GM18498 (cell line): ENCODE measurements around the gene COL24A1.

Experiments used
- ATAC-seq: cut with Tn5 transposase; IDR thresholded peaks from one replicate; pipeline ENCODE4 v1.9.1; 2021; ENCODE audit warnings: mild to moderate bottlenecking, moderate library complexity; ENCODE audit not compliant: unreplicated experiment

Gene COL24A1

GRCh38 chr1:85707267-85707989, 449.1 kb downstream of the COL24A1 start:
- ATAC-seq = no peak

GRCh38 chr1:85705940-85706339, 450.6 kb downstream of the COL24A1 start:
- no peak for ATAC-seq

- ATAC-seq = no peak
These were observed 456.1 kb downstream of the COL24A1 start for GRCh38 chr1:85700422-85700821.

- ATAC-seq = no peak
These were observed 458.7 kb downstream of the COL24A1 start for GRCh38 chr1:85697895-85698294.

GRCh38 chr1:85692730-85693314, 463.8 kb downstream of the COL24A1 start:
- ATAC-seq = no peak

- no peak for ATAC-seq
These were observed 466.7 kb downstream of the COL24A1 start for GRCh38 chr1:85689775-85690404.

- ATAC-seq = no peak
These were observed 473.1 kb downstream of the COL24A1 start for GRCh38 chr1:85683292-85684025.

GRCh38 chr1:85681087-85681486, 475.5 kb downstream of the COL24A1 start:
- ATAC-seq = no peak
